ENCODE results near the gene FAM120AOS. TPM values are rescaled to one million over a fixed set of nuclear protein-coding genes. Genes with fewer than 3 reads are reported as not detected.

The FAM120AOS gene
- total RNA-seq, 1 experiment from 2014 or later: 53.6 TPM

DNA sequence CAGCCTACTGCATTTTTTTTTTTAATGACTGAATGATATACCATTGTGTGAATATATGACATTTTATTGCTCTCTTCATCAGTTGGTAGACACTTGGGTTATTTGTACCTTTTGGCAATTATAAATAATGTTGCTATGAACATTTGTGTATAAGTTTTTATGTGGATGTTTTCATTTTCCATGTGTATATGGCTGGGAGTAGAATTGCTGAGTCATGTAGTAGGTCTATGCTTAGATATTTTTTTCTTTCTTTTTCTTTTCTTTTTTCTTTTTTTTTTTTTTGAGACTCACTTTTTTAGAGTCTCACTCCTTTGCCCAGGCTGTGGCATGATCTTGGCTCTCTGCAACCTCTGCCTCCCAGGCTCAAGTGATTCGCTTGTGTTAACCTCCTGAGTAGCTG, 32.9 kb upstream of the FAM120AOS start:
- H3K27ac ChIP-seq (ENCODE audit: insufficient read length, low read depth, low read length): no peak overlapping the region
- no peak overlapping the region for H2AFZ ChIP-seq (ENCODE audit: low read length)
- Mint-ChIP-seq H3K9me3 (no peaks in the 10 kb centered on the region), H3K27ac (peak overlapping the region in 2 of 3 experiments; percentile 8 to 84; a peak in 1 of 7 replicates), H3K27me3 (ENCODE audit: low read depth) (no peaks in the 10 kb centered on the region), H3K36me3 (ENCODE audit: insufficient read depth in 1 of 3, low read depth in 3 of 3) (peaks cover 26 to 57% (median 30%) of the 10 kb centered on the region in 3 experiments), H3K4me3 (no peak overlapping the region), H3K4me1 (peaks cover 0 to 10% of the 10 kb centered on the region in 2 experiments; a peak in 2 of 4 replicates)
- no peak overlapping the region for H3K14ac ChIP-seq (ENCODE audit: insufficient read depth, low read length)
- H3K18ac ChIP-seq (ENCODE audit: insufficient read length, low read depth, low read length): no peak overlapping the region
- H3K4me1 ChIP-seq (ENCODE audit: insufficient read depth, low read length): no peaks in the 10 kb centered on the region
- peaks cover 2% of the 10 kb centered on the region; the same call in 1 of the 2 replicates for H3K79me2 ChIP-seq (ENCODE audit: insufficient read depth, low read length)
- H2AK5ac ChIP-seq (ENCODE audit: insufficient read length, low read length): no peak overlapping the region
- no peak overlapping the region for H4K91ac ChIP-seq (ENCODE audit: insufficient read length, low read depth, low read length)
- no peak overlapping the region for H3K23ac ChIP-seq (ENCODE audit: insufficient read length, low read depth, low read length)
- H2BK20ac ChIP-seq (ENCODE audit: low read depth, low read length, poor library complexity, severe bottlenecking): no peak overlapping the region
- no peaks in the 10 kb centered on the region for H3K9me3 ChIP-seq (ENCODE audit: control insufficient read depth, low read depth, low read length)
- H3K4me2 ChIP-seq (ENCODE audit: insufficient read depth, insufficient read length, low read length): no peak overlapping the region
- H3K9ac ChIP-seq (ENCODE audit: extremely low read depth, insufficient read length, low read length): no peak overlapping the region
- no peak overlapping the region for H2BK5ac ChIP-seq (ENCODE audit: insufficient read length, low read length)
- no peak overlapping the region for H3K4ac ChIP-seq (ENCODE audit: low read depth, low read length)
- no peak overlapping the region for H2BK120ac ChIP-seq (ENCODE audit: low read depth, low read length, poor library complexity, severe bottlenecking)
- H2BK15ac ChIP-seq (ENCODE audit: low read depth, low read length): no peak overlapping the region
- H3T11ph ChIP-seq (ENCODE audit: low read length): no peak overlapping the region
- no peak for DNase-seq
- no CpG with 5 or more reads among the region's 1 CpG for WGBS (ENCODE audit: extremely low coverage, insufficient read length, low lambda C conversion rate)
- peaks cover 2% of the 10 kb centered on the region for H4K20me1 ChIP-seq (ENCODE audit: control insufficient read depth, insufficient read depth, insufficient read length)
- H3K23me2 ChIP-seq (ENCODE audit: insufficient read length, low read depth, low read length, poor library complexity, severe bottlenecking): no peaks in the 10 kb centered on the region
- TF ChIP-seq, protein P1, sequence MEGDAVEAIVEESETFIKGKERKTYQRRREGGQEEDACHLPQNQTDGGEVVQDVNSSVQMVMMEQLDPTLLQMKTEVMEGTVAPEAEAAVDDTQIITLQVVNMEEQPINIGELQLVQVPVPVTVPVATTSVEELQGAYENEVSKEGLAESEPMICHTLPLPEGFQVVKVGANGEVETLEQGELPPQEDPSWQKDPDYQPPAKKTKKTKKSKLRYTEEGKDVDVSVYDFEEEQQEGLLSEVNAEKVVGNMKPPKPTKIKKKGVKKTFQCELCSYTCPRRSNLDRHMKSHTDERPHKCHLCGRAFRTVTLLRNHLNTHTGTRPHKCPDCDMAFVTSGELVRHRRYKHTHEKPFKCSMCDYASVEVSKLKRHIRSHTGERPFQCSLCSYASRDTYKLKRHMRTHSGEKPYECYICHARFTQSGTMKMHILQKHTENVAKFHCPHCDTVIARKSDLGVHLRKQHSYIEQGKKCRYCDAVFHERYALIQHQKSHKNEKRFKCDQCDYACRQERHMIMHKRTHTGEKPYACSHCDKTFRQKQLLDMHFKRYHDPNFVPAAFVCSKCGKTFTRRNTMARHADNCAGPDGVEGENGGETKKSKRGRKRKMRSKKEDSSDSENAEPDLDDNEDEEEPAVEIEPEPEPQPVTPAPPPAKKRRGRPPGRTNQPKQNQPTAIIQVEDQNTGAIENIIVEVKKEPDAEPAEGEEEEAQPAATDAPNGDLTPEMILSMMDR (conservative IDR thresholded peaks at IDR 0.05): no peak
- peaks cover 8% of the 10 kb centered on the region for H3K79me1 ChIP-seq (ENCODE audit: insufficient read depth, low read depth, low read length, poor library complexity, severe bottlenecking)
- H4K8ac ChIP-seq (replicated peaks; ENCODE audit: insufficient read length, low read depth, low read length): no peak overlapping the region
- no peak overlapping the region for H2BK12ac ChIP-seq (ENCODE audit: insufficient read length, low read depth, low read length)
- no peak overlapping the region for H3K56ac ChIP-seq (ENCODE audit: insufficient read length, low read depth, low read length)
- H4K5ac ChIP-seq (ENCODE audit: insufficient read length, low read depth, low read length): no peak overlapping the region
- no peaks in the 10 kb centered on the region for H3K27me3 ChIP-seq (ENCODE audit: insufficient read depth, low read length)

Measured in H9 (cell line).